Ishikawa (cell line): ENCODE measurements around the gene DNAH6.
A peak's percentile ranks its signal among the peaks of the same experiment; 100 is the strongest.

Experiments
- CEBPB ChIP-seq: IDR thresholded peaks from 2 replicates; pipeline ENCODE4 v1.6.1; 2012
- CREB1 ChIP-seq: IDR thresholded peaks from 2 replicates; pipeline ENCODE4 v1.6.1; 2012; ENCODE audit warnings: low read depth
- EGR1 ChIP-seq: IDR thresholded peaks from 2 replicates; pipeline ENCODE4 v1.6.1; 2012
- EP300 ChIP-seq: IDR thresholded peaks from 2 replicates; pipeline ENCODE4 v1.6.1; 2012; ENCODE audit warnings: borderline replicate concordance
- FOXM1 ChIP-seq: IDR thresholded peaks from 2 replicates; pipeline ENCODE4 v1.6.1; 2012; ENCODE audit warnings: low read depth, borderline replicate concordance
- NFIC ChIP-seq: IDR thresholded peaks from 2 replicates; pipeline ENCODE4 v1.6.1; 2012
- RAD21 ChIP-seq: IDR thresholded peaks from 2 replicates; pipeline ENCODE4 v1.6.1; 2012; ENCODE audit warnings: low read depth
- TAF1 ChIP-seq: IDR thresholded peaks from 2 replicates; pipeline ENCODE4 v1.6.1; 2012; ENCODE audit warnings: low read depth, mild to moderate bottlenecking
- TCF12 ChIP-seq: IDR thresholded peaks from 2 replicates; pipeline ENCODE4 v1.6.1; 2012; ENCODE audit warnings: low read depth
- TEAD4 ChIP-seq: IDR thresholded peaks from 2 replicates; pipeline ENCODE4 v1.6.1; 2012
- YY1 ChIP-seq: IDR thresholded peaks from 2 replicates; pipeline ENCODE4 v1.6.1; 2012; ENCODE audit warnings: low read depth
- ZBTB7A ChIP-seq: IDR thresholded peaks from 2 replicates; pipeline ENCODE4 v1.6.1; 2012; ENCODE audit warnings: low read depth
- TF ChIP-seq, protein P1 (sequence below): IDR thresholded peaks from 2 replicates; pipeline ENCODE4 v1.6.1; 2012
- TF ChIP-seq, protein P2 (sequence below): IDR thresholded peaks from 2 replicates; pipeline ENCODE4 v1.6.1; 2012
- TF ChIP-seq, protein P3 (sequence below): IDR thresholded peaks from 2 replicates; pipeline ENCODE4 v1.6.1; 2012; ENCODE audit warnings: low read depth, mild to moderate bottlenecking

Gene DNAH6

DNA sequence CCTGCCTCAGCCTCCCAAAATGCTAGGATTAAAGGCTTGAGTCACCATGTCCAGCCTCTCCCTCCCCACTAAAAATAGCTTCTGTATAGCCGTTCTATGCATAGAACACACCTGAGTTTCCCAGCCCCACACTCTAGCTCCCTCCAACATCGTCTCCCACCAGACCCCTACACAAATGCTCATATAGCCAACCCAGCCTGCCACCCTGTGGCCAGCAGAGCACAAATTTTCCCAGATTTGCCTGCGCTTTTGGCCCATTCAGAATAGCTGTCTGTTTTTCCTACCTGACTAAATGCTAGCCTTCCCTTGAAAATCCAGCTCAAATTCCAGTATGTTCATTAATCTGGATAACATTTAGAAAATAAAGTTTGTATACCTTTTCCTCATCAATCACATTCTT, 341.8 kb downstream of the DNAH6 start:
- TF ChIP-seq, protein P1, sequence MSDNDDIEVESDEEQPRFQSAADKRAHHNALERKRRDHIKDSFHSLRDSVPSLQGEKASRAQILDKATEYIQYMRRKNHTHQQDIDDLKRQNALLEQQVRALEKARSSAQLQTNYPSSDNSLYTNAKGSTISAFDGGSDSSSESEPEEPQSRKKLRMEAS: no peak
- TF ChIP-seq TCF12 (no peak), RAD21 (peak; percentile 43)

DNA sequence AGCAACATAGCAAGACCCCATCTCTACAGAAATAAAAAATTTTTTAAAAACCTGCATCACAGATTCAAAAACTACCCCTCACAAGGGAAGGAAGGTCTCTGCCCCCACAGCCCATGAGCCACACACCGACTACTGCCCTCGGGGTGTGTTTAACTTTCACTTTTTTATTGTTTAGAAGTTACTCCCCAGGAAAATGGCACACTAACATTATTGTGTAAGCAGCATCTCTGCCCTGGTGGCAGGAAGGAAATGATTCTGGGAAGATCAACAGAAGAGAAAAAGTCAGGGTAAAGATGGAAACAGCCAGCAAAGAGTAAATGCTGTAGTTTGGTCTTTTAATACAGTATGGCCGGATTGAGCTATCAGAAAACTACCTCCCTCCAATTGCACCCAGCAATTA, 342.6 kb downstream of the DNAH6 start:
- TF ChIP-seq, protein P1: no peak
- TF ChIP-seq CEBPB (no peak), RAD21 (no peak), ZBTB7A (no peak), NFIC (no peak), TAF1 (no peak), TEAD4 (no peak), CREB1 (no peak), TCF12 (no peak), FOXM1 (no peak), YY1 (no peak), EGR1 (no peak), EP300 (no peak)
- TF ChIP-seq, protein P2, sequence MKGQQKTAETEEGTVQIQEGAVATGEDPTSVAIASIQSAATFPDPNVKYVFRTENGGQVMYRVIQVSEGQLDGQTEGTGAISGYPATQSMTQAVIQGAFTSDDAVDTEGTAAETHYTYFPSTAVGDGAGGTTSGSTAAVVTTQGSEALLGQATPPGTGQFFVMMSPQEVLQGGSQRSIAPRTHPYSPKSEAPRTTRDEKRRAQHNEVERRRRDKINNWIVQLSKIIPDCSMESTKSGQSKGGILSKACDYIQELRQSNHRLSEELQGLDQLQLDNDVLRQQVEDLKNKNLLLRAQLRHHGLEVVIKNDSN: no peak
- TF ChIP-seq, protein P3, sequence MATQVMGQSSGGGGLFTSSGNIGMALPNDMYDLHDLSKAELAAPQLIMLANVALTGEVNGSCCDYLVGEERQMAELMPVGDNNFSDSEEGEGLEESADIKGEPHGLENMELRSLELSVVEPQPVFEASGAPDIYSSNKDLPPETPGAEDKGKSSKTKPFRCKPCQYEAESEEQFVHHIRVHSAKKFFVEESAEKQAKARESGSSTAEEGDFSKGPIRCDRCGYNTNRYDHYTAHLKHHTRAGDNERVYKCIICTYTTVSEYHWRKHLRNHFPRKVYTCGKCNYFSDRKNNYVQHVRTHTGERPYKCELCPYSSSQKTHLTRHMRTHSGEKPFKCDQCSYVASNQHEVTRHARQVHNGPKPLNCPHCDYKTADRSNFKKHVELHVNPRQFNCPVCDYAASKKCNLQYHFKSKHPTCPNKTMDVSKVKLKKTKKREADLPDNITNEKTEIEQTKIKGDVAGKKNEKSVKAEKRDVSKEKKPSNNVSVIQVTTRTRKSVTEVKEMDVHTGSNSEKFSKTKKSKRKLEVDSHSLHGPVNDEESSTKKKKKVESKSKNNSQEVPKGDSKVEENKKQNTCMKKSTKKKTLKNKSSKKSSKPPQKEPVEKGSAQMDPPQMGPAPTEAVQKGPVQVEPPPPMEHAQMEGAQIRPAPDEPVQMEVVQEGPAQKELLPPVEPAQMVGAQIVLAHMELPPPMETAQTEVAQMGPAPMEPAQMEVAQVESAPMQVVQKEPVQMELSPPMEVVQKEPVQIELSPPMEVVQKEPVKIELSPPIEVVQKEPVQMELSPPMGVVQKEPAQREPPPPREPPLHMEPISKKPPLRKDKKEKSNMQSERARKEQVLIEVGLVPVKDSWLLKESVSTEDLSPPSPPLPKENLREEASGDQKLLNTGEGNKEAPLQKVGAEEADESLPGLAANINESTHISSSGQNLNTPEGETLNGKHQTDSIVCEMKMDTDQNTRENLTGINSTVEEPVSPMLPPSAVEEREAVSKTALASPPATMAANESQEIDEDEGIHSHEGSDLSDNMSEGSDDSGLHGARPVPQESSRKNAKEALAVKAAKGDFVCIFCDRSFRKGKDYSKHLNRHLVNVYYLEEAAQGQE: no peak

DNA sequence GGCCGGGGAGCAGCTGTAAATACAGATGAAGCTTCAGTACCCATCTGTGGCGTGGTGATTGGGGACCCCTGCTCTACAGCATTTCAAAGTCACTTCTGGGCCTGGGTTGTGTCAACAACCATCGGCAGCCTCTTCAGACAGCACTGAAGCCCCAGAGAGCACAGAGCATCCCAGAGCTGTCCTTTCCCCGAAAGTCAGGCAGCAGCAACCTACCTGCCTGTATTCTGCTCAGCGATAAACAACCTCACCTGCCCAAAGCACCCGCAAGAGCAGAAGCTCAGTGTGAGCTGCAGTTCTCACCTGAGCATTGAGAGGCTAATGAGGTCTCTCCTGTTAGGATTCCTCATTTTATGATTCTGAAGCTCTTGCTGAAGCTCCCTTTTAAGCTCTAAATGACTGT, 345.2 kb downstream of the DNAH6 start:
- TF ChIP-seq EGR1: no peak
- TF ChIP-seq RAD21: no peak
- TF ChIP-seq TAF1: no peak
- TF ChIP-seq, protein P3: no peak
- TF ChIP-seq FOXM1: no peak
- TF ChIP-seq ZBTB7A: no peak
- TF ChIP-seq, protein P2: no peak
- TF ChIP-seq, protein P1: no peak
- TF ChIP-seq NFIC: no peak
- TF ChIP-seq CEBPB: no peak
- no peak for TF ChIP-seq TEAD4
- no peak for TF ChIP-seq EP300
- TF ChIP-seq TCF12: no peak
- no peak for TF ChIP-seq YY1

DNA sequence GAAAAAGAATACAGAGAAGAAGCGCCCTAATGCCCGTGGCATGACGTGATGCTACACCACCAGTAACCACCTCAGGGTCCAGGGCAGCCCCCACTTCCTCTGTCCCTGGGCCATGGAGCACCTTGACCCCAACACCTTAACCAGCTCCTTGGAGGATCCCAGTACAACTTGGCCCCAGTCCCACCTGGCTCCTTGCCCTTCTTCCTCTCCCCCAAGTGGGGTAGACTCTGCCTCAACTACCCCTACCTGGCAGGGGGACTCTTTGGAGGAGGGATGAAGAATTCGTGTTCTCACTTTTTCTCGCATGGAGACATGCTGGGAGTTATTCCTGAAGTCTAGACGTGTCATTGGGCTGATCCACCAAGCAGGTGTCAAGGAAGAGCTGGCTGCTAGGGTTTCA, 345.7 kb downstream of the DNAH6 start:
- no peak for TF ChIP-seq TAF1
- no peak for TF ChIP-seq FOXM1
- TF ChIP-seq CREB1: no peak
- TF ChIP-seq, protein P3: no peak
- no peak for TF ChIP-seq RAD21
- TF ChIP-seq TCF12: no peak
- TF ChIP-seq EP300: no peak
- TF ChIP-seq TEAD4: no peak
- TF ChIP-seq EGR1: no peak
- TF ChIP-seq NFIC: no peak
- no peak for TF ChIP-seq CEBPB
- TF ChIP-seq, protein P2: no peak
- no peak for TF ChIP-seq ZBTB7A
- TF ChIP-seq, protein P1: no peak
- TF ChIP-seq YY1: no peak
